Osteoblast (primary cell): Measurements from ENCODE around the gene PLEKHA7. TPM values are rescaled to one million over a fixed set of nuclear protein-coding genes. Genes with fewer than 3 reads are reported as not detected.

Experiments used
- DNase-seq: peaks from one replicate; pipeline ENCODE4 v3.0.0; 2011; ENCODE audit warnings: low spot score, mixed read lengths; ENCODE audit not compliant: insufficient read length; ENCODE audit errors: missing footprints
- H2AFZ ChIP-seq: 2 replicates; pipeline ENCODE4 v1.6.0; 2011; ENCODE audit warnings: mild to moderate bottlenecking, low read length
- H3K27ac ChIP-seq: 2 replicates; pipeline ENCODE4 v1.5.1; 2011; ENCODE audit warnings: mild to moderate bottlenecking, low read depth, low read length, moderate library complexity
- H3K27me3 ChIP-seq: 2 replicates; pipeline ENCODE4 v1.6.0; 2012; ENCODE audit warnings: mild to moderate bottlenecking, control low read depth, inconsistent platforms, low read length, moderate library complexity; ENCODE audit not compliant: insufficient read depth
- H3K36me3 ChIP-seq: 2 replicates; pipeline ENCODE4 v1.5.1; 2011; ENCODE audit warnings: mild to moderate bottlenecking, low read length, control low read depth, moderate library complexity; ENCODE audit not compliant: insufficient read depth
- H3K4me1 ChIP-seq: 2 replicates; pipeline ENCODE4 v1.5.1; 2011; ENCODE audit warnings: mild to moderate bottlenecking, low read length, control low read depth, moderate library complexity; ENCODE audit not compliant: insufficient read depth
- H3K4me2 ChIP-seq: 2 replicates; pipeline ENCODE4 v1.6.0; 2011; ENCODE audit warnings: mild to moderate bottlenecking, low read length; ENCODE audit not compliant: insufficient read depth
- H3K4me3 ChIP-seq: fragments of 200-600 bp; sonication (generic); 3 replicates; pipeline ENCODE4 v1.5.1; 2012; ENCODE audit warnings: mild to moderate bottlenecking, low read length, inconsistent platforms; ENCODE audit not compliant: insufficient read depth
- H3K79me2 ChIP-seq: 2 replicates; pipeline ENCODE4 v1.6.0; 2012; ENCODE audit warnings: mild to moderate bottlenecking, low read length, control low read depth, inconsistent platforms; ENCODE audit not compliant: insufficient read depth
- H3K9me3 ChIP-seq: 2 replicates; pipeline ENCODE4 v1.5.1; 2011; ENCODE audit warnings: low read depth, low read length, control low read depth
- H4K20me1 ChIP-seq: 2 replicates; pipeline ENCODE4 v1.6.0; 2012; ENCODE audit warnings: mild to moderate bottlenecking, low read length, control low read depth; ENCODE audit not compliant: insufficient read depth
- CTCF ChIP-seq: IDR thresholded peaks from 2 replicates; pipeline ENCODE4 v1.5.1; 2011; ENCODE audit warnings: mild to moderate bottlenecking, low read depth, low read length, moderate library complexity; ENCODE audit errors: extremely low read depth
- total RNA-seq: library from RNA; depleted of rRNA; stranded (reverse); fragments of >200 nt; gene quantifications from 2 replicates; pipeline ENCODE4 v1.2.3, GENCODE V29; 2012

PLEKHA7 gene
- total RNA-seq, 1 donor, result 1.1 TPM

GRCh38 chr11:16986434-16987204 lies 27.6 kb downstream of the PLEKHA7 start:
- Histone ChIP-seq H3K36me3 (no peaks in the 10 kb centered on the region), H2AFZ (no peak overlapping the region), H3K9me3 (no peaks in the 10 kb centered on the region), H3K4me1 (no peaks in the 10 kb centered on the region), H3K4me3 (no peak overlapping the region), H4K20me1 (no peaks in the 10 kb centered on the region), H3K27me3 (no peaks in the 10 kb centered on the region), H3K4me2 (no peak overlapping the region), H3K79me2 (no peaks in the 10 kb centered on the region), H3K27ac (no peak overlapping the region)
- no peak for DNase-seq
- no peak for TF ChIP-seq CTCF

DNA sequence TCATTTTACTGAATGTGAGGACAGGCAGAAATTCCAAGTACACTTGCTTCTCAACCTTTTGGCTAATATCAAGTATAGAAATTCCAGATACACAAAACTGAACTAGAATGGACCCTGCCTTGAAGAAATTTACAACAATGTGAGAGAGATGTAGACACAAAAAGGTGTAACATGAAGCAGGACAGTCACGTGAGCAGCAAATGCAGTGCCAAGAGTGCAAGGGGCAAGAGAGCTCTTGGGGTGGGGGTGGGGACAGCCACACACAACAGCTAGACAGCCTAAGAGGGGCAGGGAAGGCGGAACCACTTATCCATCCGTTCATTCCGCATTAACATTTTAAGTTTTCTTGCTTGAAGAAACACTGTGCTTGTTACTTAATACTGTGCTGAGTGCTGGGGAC lies 28.9 kb downstream of the PLEKHA7 start:
- Histone ChIP-seq H3K27ac (no peak overlapping the region), H3K36me3 (no peaks in the 10 kb centered on the region), H3K9me3 (no peaks in the 10 kb centered on the region), H3K79me2 (no peaks in the 10 kb centered on the region), H3K27me3 (no peaks in the 10 kb centered on the region), H4K20me1 (no peaks in the 10 kb centered on the region), H3K4me2 (no peak overlapping the region), H3K4me1 (no peaks in the 10 kb centered on the region), H3K4me3 (no peak overlapping the region), H2AFZ (no peak overlapping the region)
- no peak for DNase-seq
- no peak for TF ChIP-seq CTCF

GRCh38 chr11:16984229-16984628 lies 30.0 kb downstream of the PLEKHA7 start:
- H3K79me2 ChIP-seq, result no peaks in the 10 kb centered on the region
- TF ChIP-seq CTCF, result no peak
- no peak overlapping the region for H3K4me3 ChIP-seq
- H3K27me3 ChIP-seq, result no peaks in the 10 kb centered on the region
- no peak overlapping the region for H3K4me2 ChIP-seq
- H3K4me1 ChIP-seq, result no peaks in the 10 kb centered on the region
- no peak for DNase-seq
- no peaks in the 10 kb centered on the region for H4K20me1 ChIP-seq
- H3K27ac ChIP-seq, result no peak overlapping the region
- no peaks in the 10 kb centered on the region for H3K36me3 ChIP-seq
- no peaks in the 10 kb centered on the region for H3K9me3 ChIP-seq
- no peak overlapping the region for H2AFZ ChIP-seq

- no peak for DNase-seq
- H4K20me1 ChIP-seq, result no peaks in the 10 kb centered on the region
- H3K79me2 ChIP-seq, result no peaks in the 10 kb centered on the region
- H3K27me3 ChIP-seq, result no peaks in the 10 kb centered on the region
- no peak for TF ChIP-seq CTCF
- no peak overlapping the region for H3K4me2 ChIP-seq
- no peak overlapping the region for H2AFZ ChIP-seq
- H3K27ac ChIP-seq, result no peak overlapping the region
- H3K36me3 ChIP-seq, result no peaks in the 10 kb centered on the region
- H3K4me3 ChIP-seq, result no peak overlapping the region
- no peaks in the 10 kb centered on the region for H3K4me1 ChIP-seq
- no peaks in the 10 kb centered on the region for H3K9me3 ChIP-seq
Observed at GRCh38 chr11:16982809-16983208, 31.4 kb downstream of the PLEKHA7 start.
